Fibroblast of lung (primary cell): ENCODE results near the gene FRY. TPM values are rescaled to one million over a fixed set of nuclear protein-coding genes. Genes with fewer than 3 reads are reported as not detected.

Experiments used
- DNase-seq, 2 donors: peaks; one replicate each; pipeline versions ENCODE4 v3.0.0 to v3.0.0-alpha.2; 2010; ENCODE audit warnings: low read depth in 2 of 2
- H2AFZ ChIP-seq: 2 replicates; pipeline ENCODE4 v1.5.1; 2012; ENCODE audit warnings: low read length, control low read depth, inconsistent platforms
- H3K27ac ChIP-seq: 2 replicates; pipeline ENCODE4 v1.5.1; 2011; ENCODE audit warnings: low read length, control low read depth; ENCODE audit not compliant: insufficient read depth
- H3K27me3 ChIP-seq: 2 replicates; pipeline ENCODE4 v1.5.1; 2011; ENCODE audit warnings: mild to moderate bottlenecking, low read length; ENCODE audit not compliant: control insufficient read depth, insufficient read depth
- H3K36me3 ChIP-seq: 2 replicates; pipeline ENCODE4 v1.5.1; 2011; ENCODE audit warnings: low read length; ENCODE audit not compliant: control insufficient read depth, insufficient read depth
- H3K4me1 ChIP-seq: 2 replicates; pipeline ENCODE4 v1.5.1; 2011; ENCODE audit warnings: low read length; ENCODE audit not compliant: control insufficient read depth, insufficient read depth; ENCODE audit errors: extremely low read depth
- H3K4me2 ChIP-seq: 2 replicates; pipeline ENCODE4 v1.5.1; 2011; ENCODE audit warnings: low read length, control low read depth; ENCODE audit not compliant: insufficient read depth; ENCODE audit errors: extremely low read depth
- H3K4me3 ChIP-seq, 4 experiments: fragments of 200-600 bp in 1 of 4; sonication (generic) in 1 of 4; replicated peaks in 1 of 4; 2 replicates each; pipeline ENCODE4 v1.5.1; 2011 to 2016; ENCODE audit warnings: low read length in 4 of 4, low read depth in 3 of 4, mild to moderate bottlenecking in 3 of 4, control low read depth in 2 of 4, inconsistent platforms in 1 of 4, mixed read lengths in 1 of 4; ENCODE audit not compliant: insufficient read depth in 1 of 4; ENCODE audit errors: control extremely low read depth in 1 of 4
- H3K79me2 ChIP-seq: 2 replicates; pipeline ENCODE4 v1.5.1; 2012; ENCODE audit warnings: mild to moderate bottlenecking, low read length, inconsistent platforms; ENCODE audit not compliant: control insufficient read depth, insufficient read depth
- H3K9ac ChIP-seq: 2 replicates; pipeline ENCODE4 v1.5.1; 2011; ENCODE audit warnings: mild to moderate bottlenecking, low read length, control low read depth; ENCODE audit not compliant: insufficient read depth
- H3K9me3 ChIP-seq: 2 replicates; pipeline ENCODE4 v1.5.1; 2012; ENCODE audit warnings: low read depth, low read length; ENCODE audit not compliant: control insufficient read depth, insufficient read depth
- H4K20me1 ChIP-seq: 2 replicates; pipeline ENCODE4 v1.5.1; 2011; ENCODE audit warnings: low read length; ENCODE audit not compliant: control insufficient read depth, insufficient read depth; ENCODE audit errors: extremely low read depth
- CTCF ChIP-seq, 2 donors: IDR thresholded peaks in 1 of 2; conservative IDR thresholded peaks in 1 of 2; 1 replicate in 1 of 2; 2 replicates in 1 of 2; pipeline ENCODE4 v1.5.1; 2011 to 2012; ENCODE audit warnings: low read length in 2 of 2, control low read depth in 1 of 2, inconsistent platforms in 1 of 2, low read depth in 1 of 2, mild to moderate bottlenecking in 1 of 2
- EZH2 ChIP-seq: IDR thresholded peaks from 2 replicates; pipeline ENCODE4 v1.5.1; 2012; ENCODE audit warnings: low read length, control low read depth, mild to moderate bottlenecking; ENCODE audit errors: missing control alignments
- polyA plus RNA-seq, 2 donors: library from polyadenylated mRNA; depleted of rRNA in 1 of 2; stranded (reverse) in 1 of 2; unstranded in 1 of 2; fragments of >200 nt; gene quantifications; 2 replicates each; pipeline ENCODE4 v1.2.1, GENCODE V29; 2011 to 2012; ENCODE audit warnings: missing spikeins in 1 of 2
- total RNA-seq: library from RNA; depleted of rRNA; stranded (reverse); fragments of >200 nt; gene quantifications from 2 replicates; pipeline ENCODE4 v1.2.1, GENCODE V29; 2014

Gene FRY
- total and polyA plus RNA-seq, 2 donors (not counting 1 experiment from before 2014, with no cell fraction given) = 8.8 to 18.3 TPM

GRCh38 chr13:32117701-32118100 is 86.1 kb downstream of the FRY start:
- no peaks in the 10 kb centered on the region for H3K4me1 ChIP-seq
- no peaks in the 10 kb centered on the region for H3K27me3 ChIP-seq
- no peak for DNase-seq
- no peak overlapping the region for H3K4me3 ChIP-seq
- no peaks in the 10 kb centered on the region for H3K79me2 ChIP-seq
- TF ChIP-seq CTCF (conservative IDR thresholded peaks at IDR 0.05 in 1 of 2, IDR thresholded peaks at IDR 0.05 in 1 of 2; ENCODE audit: low read depth in 1 of 2, low read length in 2 of 2) (no peak), EZH2 (no peak)
- no peaks in the 10 kb centered on the region for H4K20me1 ChIP-seq
- H2AFZ ChIP-seq = no peak overlapping the region
- H3K9ac ChIP-seq = no peak overlapping the region
- H3K36me3 ChIP-seq = no peaks in the 10 kb centered on the region
- no peaks in the 10 kb centered on the region for H3K9me3 ChIP-seq
- H3K4me2 ChIP-seq = no peak overlapping the region
- no peak overlapping the region for H3K27ac ChIP-seq

GRCh38 chr13:32121316-32121715 is 89.7 kb downstream of the FRY start:
- Histone ChIP-seq H3K4me3 (no peak overlapping the region), H3K79me2 (no peaks in the 10 kb centered on the region), H3K27ac (no peak overlapping the region), H4K20me1 (no peaks in the 10 kb centered on the region), H2AFZ (no peak overlapping the region), H3K4me2 (no peak overlapping the region), H3K9ac (no peak overlapping the region), H3K4me1 (peaks cover 5% of the 10 kb centered on the region), H3K27me3 (no peaks in the 10 kb centered on the region), H3K36me3 (no peaks in the 10 kb centered on the region), H3K9me3 (no peaks in the 10 kb centered on the region)
- DNase-seq = no peak
- TF ChIP-seq EZH2 (no peak), CTCF (conservative IDR thresholded peaks at IDR 0.05 in 1 of 2, IDR thresholded peaks at IDR 0.05 in 1 of 2; ENCODE audit: low read depth in 1 of 2, low read length in 2 of 2) (no peak)

- no peaks in the 10 kb centered on the region for H3K36me3 ChIP-seq
- H3K79me2 ChIP-seq = no peaks in the 10 kb centered on the region
- no peak overlapping the region for H3K4me3 ChIP-seq
- H2AFZ ChIP-seq = no peak overlapping the region
- H3K4me1 ChIP-seq = peaks cover 8% of the 10 kb centered on the region
- H3K9ac ChIP-seq = no peak overlapping the region
- no peaks in the 10 kb centered on the region for H3K27me3 ChIP-seq
- H3K9me3 ChIP-seq = no peaks in the 10 kb centered on the region
- H3K4me2 ChIP-seq = no peak overlapping the region
- no peak for DNase-seq
- no peaks in the 10 kb centered on the region for H4K20me1 ChIP-seq
- TF ChIP-seq CTCF (conservative IDR thresholded peaks at IDR 0.05 in 1 of 2, IDR thresholded peaks at IDR 0.05 in 1 of 2; ENCODE audit: low read depth in 1 of 2, low read length in 2 of 2) (no peak), EZH2 (no peak)
- no peak overlapping the region for H3K27ac ChIP-seq
These were observed 93.2 kb downstream of the FRY start for GRCh38 chr13:32124743-32125142.
